Activated CD8-positive, alpha-beta T cell treated with anti-CD3 and anti-CD28 coated beads for 36 hours (primary cell): ENCODE measurements around the gene SRC. TPM values are rescaled to one million over a fixed set of nuclear protein-coding genes. Genes with fewer than 3 reads are reported as not detected.

Experiments used
- ATAC-seq: fragments of 200-7000 bp; cut with Tn5 transposase; one replicate; pipeline ENCODE4 v1.10.0; 2021; ENCODE audit warnings: mild to moderate bottlenecking, moderate library complexity
- CTCF ChIA-PET: fragments of 350-600 bp; sonication (Branson Sonifier 250); formaldehyde crosslinking; loops from one replicate; lab custom pipeline; 2021; ENCODE audit warnings: antibody characterized with exemption; lab: Charles Lee
- POLR2A ChIA-PET: fragments of 350-600 bp; sonication (Branson Sonifier 250); formaldehyde crosslinking; loops from one replicate; lab custom pipeline; 2021; ENCODE audit warnings: antibody characterized with exemption; lab: Charles Lee
- DNase-seq: peaks from one replicate; pipeline ENCODE4 v3.0.0-alpha.2; 2020
- H3K27ac Mint-ChIP-seq: one replicate; pipeline ENCODE4 v1.8.0; 2021; ENCODE audit warnings: mild to moderate bottlenecking, mixed read lengths
- H3K27me3 Mint-ChIP-seq: one replicate; pipeline ENCODE4 v1.8.0; 2021; ENCODE audit warnings: mixed read lengths
- H3K36me3 Mint-ChIP-seq: one replicate; pipeline ENCODE4 v1.8.0; 2021; ENCODE audit warnings: low read depth, mixed read lengths
- H3K4me1 Mint-ChIP-seq: one replicate; pipeline ENCODE4 v1.8.0; 2021; ENCODE audit warnings: low read depth, mixed read lengths
- H3K4me3 Mint-ChIP-seq: one replicate; pipeline ENCODE4 v1.8.0; 2021; ENCODE audit warnings: mild to moderate bottlenecking, moderate library complexity, mixed read lengths
- H3K9me3 Mint-ChIP-seq: one replicate; pipeline ENCODE4 v1.8.0; 2021; ENCODE audit warnings: mixed read lengths
- intact Hi-C: fragments of 100-400 bp; cut with micrococcal nuclease; formaldehyde crosslinking; loops from one replicate; pipeline ENCODE4 v1.10.0; 2022
- total RNA-seq, 2 experiments: library from RNA; stranded (reverse); gene quantifications; one replicate each; pipeline ENCODE4 v1.2.3, GENCODE V29; 2021
- TF ChIP-seq, protein P1 (sequence below): fragments of 200-600 bp; IDR thresholded peaks from one replicate; pipeline ENCODE4 v1.8.0; 2022; ENCODE audit warnings: antibody characterized with exemption, mild to moderate bottlenecking

SRC gene
- total RNA-seq, 2 experiments from 2014 or later: 0.88 to 2.4 TPM

DNA sequence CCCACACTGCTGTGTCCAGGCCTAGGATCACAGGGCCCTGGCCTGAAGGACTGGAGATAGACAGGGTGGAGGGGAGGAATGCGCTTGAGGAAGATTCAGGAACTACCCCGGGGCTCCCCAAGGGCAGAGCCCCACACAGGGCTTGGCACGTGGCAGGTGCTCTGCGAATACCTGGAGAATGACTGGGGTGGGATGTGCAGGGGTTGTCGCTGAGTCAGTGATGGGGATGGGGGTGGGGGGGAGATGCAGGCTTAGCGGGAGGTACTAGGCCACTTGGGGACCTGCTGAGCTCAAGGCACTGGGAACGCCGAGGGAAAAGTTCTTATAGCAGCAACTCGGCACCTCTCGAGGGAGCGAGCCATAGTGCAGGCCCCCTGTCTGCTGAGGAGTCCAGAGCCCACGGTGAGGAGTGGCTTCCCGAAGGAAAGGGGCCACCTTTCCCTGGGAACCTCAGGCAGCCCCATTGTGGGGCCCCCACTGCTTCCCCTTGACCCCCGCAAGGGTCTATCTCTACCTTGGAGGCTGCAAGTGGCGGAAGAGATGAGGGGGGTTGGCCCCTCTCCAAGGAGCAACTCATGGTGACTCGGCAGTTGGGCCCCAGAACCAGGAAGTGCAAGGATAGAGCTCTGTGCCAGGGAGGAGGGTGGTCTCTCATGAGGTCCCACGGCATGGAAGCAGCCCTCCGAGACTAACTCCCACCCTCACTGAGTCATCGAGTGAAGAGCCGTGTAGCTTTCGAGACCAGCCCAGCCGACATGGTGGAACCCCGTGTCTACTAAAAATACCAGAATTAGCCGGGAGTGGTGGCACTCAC, 33.1 kb downstream of the SRC start:
- intact Hi-C loops: no loop called here
- H3K36me3 Mint-ChIP-seq: no peaks in the 10 kb centered on the region
- ATAC-seq: no peak
- CTCF ChIA-PET: interaction anchor here (1.3 kb wide), 1 partner anchor 188 kb away, joined by 3 read pairs; no protein-coding TSS in a partner anchor
- POLR2A ChIA-PET: no interaction called here
- no peak overlapping the region for H3K27ac Mint-ChIP-seq
- H3K27me3 Mint-ChIP-seq: no peaks in the 10 kb centered on the region
- H3K4me3 Mint-ChIP-seq: no peak overlapping the region
- peaks cover 11% of the 10 kb centered on the region for H3K4me1 Mint-ChIP-seq
- DNase-seq: no peak
- TF ChIP-seq, protein P1, sequence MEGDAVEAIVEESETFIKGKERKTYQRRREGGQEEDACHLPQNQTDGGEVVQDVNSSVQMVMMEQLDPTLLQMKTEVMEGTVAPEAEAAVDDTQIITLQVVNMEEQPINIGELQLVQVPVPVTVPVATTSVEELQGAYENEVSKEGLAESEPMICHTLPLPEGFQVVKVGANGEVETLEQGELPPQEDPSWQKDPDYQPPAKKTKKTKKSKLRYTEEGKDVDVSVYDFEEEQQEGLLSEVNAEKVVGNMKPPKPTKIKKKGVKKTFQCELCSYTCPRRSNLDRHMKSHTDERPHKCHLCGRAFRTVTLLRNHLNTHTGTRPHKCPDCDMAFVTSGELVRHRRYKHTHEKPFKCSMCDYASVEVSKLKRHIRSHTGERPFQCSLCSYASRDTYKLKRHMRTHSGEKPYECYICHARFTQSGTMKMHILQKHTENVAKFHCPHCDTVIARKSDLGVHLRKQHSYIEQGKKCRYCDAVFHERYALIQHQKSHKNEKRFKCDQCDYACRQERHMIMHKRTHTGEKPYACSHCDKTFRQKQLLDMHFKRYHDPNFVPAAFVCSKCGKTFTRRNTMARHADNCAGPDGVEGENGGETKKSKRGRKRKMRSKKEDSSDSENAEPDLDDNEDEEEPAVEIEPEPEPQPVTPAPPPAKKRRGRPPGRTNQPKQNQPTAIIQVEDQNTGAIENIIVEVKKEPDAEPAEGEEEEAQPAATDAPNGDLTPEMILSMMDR: no peak
- H3K9me3 Mint-ChIP-seq: no peaks in the 10 kb centered on the region

DNA sequence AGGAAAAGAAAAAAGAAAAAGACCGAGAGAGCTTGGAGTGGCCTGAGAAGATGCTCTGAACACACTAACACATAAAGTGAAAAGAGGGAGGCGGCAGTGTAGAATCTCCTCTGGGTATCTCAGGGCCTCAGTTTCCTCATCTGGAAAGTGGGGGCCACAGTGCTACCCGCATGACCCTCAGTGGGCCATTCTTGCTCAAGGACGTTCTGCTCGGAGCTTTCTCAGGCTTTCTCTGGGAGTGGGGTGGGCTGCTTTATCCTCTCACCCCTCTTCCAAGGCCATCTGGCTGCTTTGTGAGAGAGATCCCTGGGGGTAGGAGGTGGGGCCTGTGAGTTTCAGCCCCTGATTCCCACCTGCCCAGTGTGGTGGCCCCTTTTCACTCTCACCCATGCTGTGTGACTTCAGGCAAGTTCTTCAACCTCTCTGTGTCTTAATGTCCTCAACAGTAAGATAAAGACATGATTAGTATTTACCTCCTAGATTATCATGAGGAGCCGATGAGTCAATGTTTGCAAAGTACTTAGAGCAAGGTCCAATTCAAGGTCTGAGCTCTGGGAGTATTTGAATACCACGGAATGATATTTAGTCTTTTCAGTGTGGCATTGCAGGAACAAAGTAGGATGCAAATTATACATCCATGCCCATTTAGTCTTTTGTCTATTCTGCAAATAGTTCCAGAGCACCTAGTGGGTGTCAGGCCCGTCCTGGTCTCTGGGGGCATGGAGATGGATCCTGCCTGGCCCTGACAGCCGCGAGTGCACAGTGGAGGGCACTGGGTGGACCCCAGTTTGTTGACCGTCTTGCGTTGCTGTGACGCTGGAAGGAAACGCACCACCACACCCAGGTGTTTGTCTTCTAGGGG, 34.3 kb downstream of the SRC start:
- H3K4me1 Mint-ChIP-seq: peaks cover 15% of the 10 kb centered on the region
- DNase-seq: no peak
- intact Hi-C loops: loop anchor here (5.0 to 10.0 kb wide), 3 partner anchors 113 to 188 kb away; no protein-coding TSS in a partner anchor
- H3K4me3 Mint-ChIP-seq: no peak overlapping the region
- no peak for ATAC-seq
- ChIA-PET POLR2A (no interaction called here), CTCF (interaction anchor here (1.3 kb wide), 1 partner anchor 190 kb away, joined by 3 read pairs; no protein-coding TSS in a partner anchor)
- H3K27me3 Mint-ChIP-seq: peaks cover 4% of the 10 kb centered on the region
- H3K9me3 Mint-ChIP-seq: no peaks in the 10 kb centered on the region
- H3K36me3 Mint-ChIP-seq: no peaks in the 10 kb centered on the region
- H3K27ac Mint-ChIP-seq: no peak overlapping the region
- TF ChIP-seq, protein P1: no peak

DNA sequence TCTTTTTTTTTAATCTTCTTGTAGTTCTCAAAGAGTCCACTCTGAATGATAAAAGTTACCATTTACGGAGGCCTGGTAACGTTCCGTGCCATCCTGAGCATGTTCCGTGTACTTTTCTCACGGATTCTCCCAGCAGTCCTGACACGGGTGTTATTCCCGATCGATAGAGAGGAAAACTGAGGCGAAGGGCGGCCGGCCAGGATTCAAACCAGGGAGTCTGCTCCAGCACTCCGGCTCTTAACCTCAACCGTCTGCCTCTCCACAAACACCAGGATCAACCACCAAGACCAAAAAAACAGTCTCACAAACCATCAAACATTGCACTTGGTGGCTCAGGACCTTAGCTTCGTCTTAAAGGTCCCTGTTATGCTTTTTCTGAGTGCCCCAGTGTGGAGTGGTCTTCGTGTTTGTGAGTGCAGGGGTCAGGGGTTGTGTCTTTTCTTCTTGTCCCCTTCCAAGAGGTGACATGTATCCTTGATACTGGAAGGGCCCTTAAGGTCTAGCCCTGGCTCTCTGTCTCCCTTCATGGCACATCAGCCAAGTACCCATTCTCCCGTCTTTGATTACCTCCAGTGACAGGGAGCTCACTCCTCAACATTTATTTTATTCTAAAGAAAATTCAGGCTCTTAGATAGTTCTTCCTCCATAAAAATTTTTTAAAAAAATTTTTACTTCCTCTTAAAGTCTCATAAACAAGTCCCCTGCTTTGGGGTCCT, 35.1 kb downstream of the SRC start:
- DNase-seq: no peak
- H3K27me3 Mint-ChIP-seq: peaks cover 5% of the 10 kb centered on the region

DNA sequence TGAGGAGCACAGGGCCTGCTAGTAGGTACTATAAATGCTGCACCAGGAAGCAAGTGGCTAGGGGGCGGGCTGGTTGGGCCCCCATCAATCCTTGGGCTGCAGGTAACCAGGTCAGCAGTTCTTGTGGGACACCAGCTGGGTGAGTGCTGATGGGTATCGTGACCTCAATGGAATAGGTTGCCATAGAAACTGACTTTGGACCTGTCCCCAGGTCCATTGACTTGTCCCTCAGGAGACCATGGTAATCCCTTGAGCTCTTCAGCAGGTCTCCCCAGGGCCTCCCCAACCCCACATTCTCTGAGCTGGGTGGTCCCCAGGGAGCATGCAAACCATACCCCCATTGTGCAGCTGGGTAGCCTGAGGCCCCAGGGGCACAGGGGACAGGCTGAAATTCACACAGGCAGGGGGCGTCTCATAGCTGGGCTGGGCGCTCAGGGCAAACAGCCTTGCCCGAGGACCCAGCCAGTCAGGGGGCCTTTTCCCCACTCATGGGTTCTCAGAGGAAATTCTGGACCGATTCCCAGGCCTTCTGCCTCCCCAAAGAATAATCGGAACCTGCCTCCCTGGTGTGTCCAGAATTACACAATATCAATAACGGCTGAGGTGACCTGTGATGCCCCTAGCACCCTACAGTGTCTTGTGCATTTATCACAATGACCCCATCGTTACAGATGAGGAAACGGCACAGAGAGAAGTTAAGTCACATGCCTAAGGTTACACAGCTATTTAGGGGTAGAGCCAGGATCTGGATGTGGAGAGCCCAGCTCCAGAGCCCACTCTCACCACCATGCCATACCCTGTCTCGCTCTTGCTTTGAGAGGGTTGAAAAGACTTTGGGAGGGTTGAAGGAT, 35.9 kb downstream of the SRC start:
- no peaks in the 10 kb centered on the region for H3K36me3 Mint-ChIP-seq
- peaks cover 15% of the 10 kb centered on the region for H3K4me1 Mint-ChIP-seq
- ATAC-seq (no peak), DNase-seq (no peak)
- H3K27me3 Mint-ChIP-seq: peaks cover 5% of the 10 kb centered on the region
- no peak overlapping the region for H3K27ac Mint-ChIP-seq
- no peak overlapping the region for H3K4me3 Mint-ChIP-seq
- CTCF ChIA-PET: interaction anchor here (0.5 to 0.7 kb wide), 3 partner anchors 113 to 157 kb away, joined by 3 read pairs; no protein-coding TSS in a partner anchor
- intact Hi-C loops: loop anchor here (5.0 to 10.0 kb wide), 3 partner anchors 115 to 190 kb away; no protein-coding TSS in a partner anchor
- no peaks in the 10 kb centered on the region for H3K9me3 Mint-ChIP-seq
- POLR2A ChIA-PET: no interaction called here
- TF ChIP-seq, protein P1: no peak

More for the DNA sequence above, 35.1 kb downstream of the SRC start:
- Mint-ChIP-seq H3K4me3 (no peak overlapping the region), H3K36me3 (no peaks in the 10 kb centered on the region), H3K27ac (no peak overlapping the region), H3K4me1 (peaks cover 15% of the 10 kb centered on the region), H3K9me3 (no peaks in the 10 kb centered on the region)
- ATAC-seq: no peak
- POLR2A ChIA-PET: interaction anchor here (0.6 kb wide), 1 partner anchor 174 kb away, joined by 3 read pairs; no protein-coding TSS in a partner anchor
- TF ChIP-seq, protein P1: no peak
- intact Hi-C loops: loop anchor here (5.0 to 10.0 kb wide), 3 partner anchors 114 to 189 kb away; no protein-coding TSS in a partner anchor
- CTCF ChIA-PET: interaction anchor here (0.5 to 0.6 kb wide), 2 partner anchors 154 to 158 kb away, joined by 3 read pairs; no protein-coding TSS in a partner anchor
